ENCODE data around the gene AVEN. TPM values are rescaled to one million over a fixed set of nuclear protein-coding genes. Genes with fewer than 3 reads are reported as not detected.

Gene AVEN
- total RNA-seq, 1 experiment from 2014 or later = 62.7 TPM

- Histone ChIP-seq H3K4me1 (replicated peaks) (peaks cover 29% of the 10 kb centered on the region), H3K36me3 (no peaks in the 10 kb centered on the region), H3K4me3 (no peak overlapping the region), H3K27ac (no peak overlapping the region), H3K9me3 (replicated peaks) (no peaks in the 10 kb centered on the region), H3K27me3 (replicated peaks) (no peaks in the 10 kb centered on the region)
- DNase-seq (ENCODE audit: low read depth in 1 of 2, low spot score in 2 of 2) = peak in 1 of 2 experiments; percentile 14
Observed at GRCh38 chr15:33908406-33908805, 130.6 kb downstream of the AVEN start.

DNA sequence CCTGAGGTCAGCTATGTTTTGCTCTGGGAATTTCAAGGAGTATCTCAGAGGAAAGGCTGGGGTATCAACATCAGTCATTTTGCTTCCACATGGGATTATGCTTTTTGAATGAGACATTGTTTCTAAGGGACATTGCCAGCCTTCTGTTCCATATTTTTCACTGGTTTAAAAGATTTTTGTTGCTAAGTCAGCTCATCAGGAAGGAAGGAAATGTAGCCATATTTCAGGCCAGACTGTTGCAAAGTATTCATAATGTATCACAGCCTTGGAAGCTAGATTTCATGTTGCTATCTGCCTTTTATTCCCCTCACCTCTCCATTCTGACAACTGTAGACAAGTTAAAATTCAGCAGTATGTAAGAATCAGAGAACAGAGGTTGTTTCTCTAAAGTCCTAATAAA, 131.7 kb downstream of the AVEN start:
- Histone ChIP-seq H3K9me3 (replicated peaks) (no peaks in the 10 kb centered on the region), H3K4me1 (replicated peaks) (peaks cover 29% of the 10 kb centered on the region), H3K27ac (no peak overlapping the region), H3K4me3 (no peak overlapping the region), H3K36me3 (no peaks in the 10 kb centered on the region), H3K27me3 (replicated peaks) (no peaks in the 10 kb centered on the region)
- no peak for DNase-seq (ENCODE audit: low read depth in 1 of 2, low spot score in 2 of 2)

- H3K36me3 ChIP-seq = no peaks in the 10 kb centered on the region
- no peaks in the 10 kb centered on the region for H3K27me3 ChIP-seq (replicated peaks)
- no peak overlapping the region for H3K4me3 ChIP-seq
- H3K9me3 ChIP-seq (replicated peaks) = no peaks in the 10 kb centered on the region
- H3K27ac ChIP-seq = no peak overlapping the region
- peaks cover 10% of the 10 kb centered on the region for H3K4me1 ChIP-seq (replicated peaks)
- DNase-seq (ENCODE audit: low read depth in 1 of 2, low spot score in 2 of 2) = no peak
Observed at GRCh38 chr15:33903661-33904060, 135.3 kb downstream of the AVEN start.

DNA sequence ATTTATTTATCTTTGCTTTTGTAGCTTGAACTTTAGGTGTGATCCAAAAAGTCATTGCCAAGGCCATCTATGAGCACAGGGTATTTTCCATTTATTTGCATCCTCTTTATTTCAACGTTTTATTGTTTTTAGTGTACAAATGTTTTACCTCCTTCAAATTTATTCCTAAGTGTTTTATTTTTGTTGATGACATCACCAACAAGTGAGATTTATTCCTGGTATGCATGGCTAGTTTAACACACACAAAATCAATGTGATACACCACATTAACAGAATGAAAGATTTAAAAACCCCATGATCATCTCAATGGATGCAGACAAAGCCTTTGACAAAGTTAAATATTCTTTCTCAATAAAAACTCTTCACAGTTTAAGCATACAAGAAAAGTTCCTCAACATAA, 137.0 kb downstream of the AVEN start:
- Histone ChIP-seq H3K4me1 (replicated peaks) (peaks cover 14% of the 10 kb centered on the region), H3K36me3 (no peaks in the 10 kb centered on the region), H3K4me3 (no peak overlapping the region), H3K27me3 (replicated peaks) (no peaks in the 10 kb centered on the region), H3K27ac (no peak overlapping the region), H3K9me3 (replicated peaks) (no peaks in the 10 kb centered on the region)
- no peak for DNase-seq (ENCODE audit: low read depth in 1 of 2, low spot score in 2 of 2)

GRCh38 chr15:33894193-33894592, 144.8 kb downstream of the AVEN start:
- Histone ChIP-seq H3K36me3 (no peaks in the 10 kb centered on the region), H3K9me3 (replicated peaks) (no peaks in the 10 kb centered on the region), H3K27me3 (replicated peaks) (no peaks in the 10 kb centered on the region), H3K27ac (no peak overlapping the region), H3K4me3 (no peak overlapping the region), H3K4me1 (replicated peaks) (peaks cover 14% of the 10 kb centered on the region)
- no peak for DNase-seq (ENCODE audit: low read depth in 1 of 2, low spot score in 2 of 2)

- no peak overlapping the region for H3K4me3 ChIP-seq
- H3K36me3 ChIP-seq = no peaks in the 10 kb centered on the region
- no peak for DNase-seq (ENCODE audit: low read depth in 1 of 2, low spot score in 2 of 2)
- H3K4me1 ChIP-seq (replicated peaks) = no peaks in the 10 kb centered on the region
- no peaks in the 10 kb centered on the region for H3K9me3 ChIP-seq (replicated peaks)
- no peak overlapping the region for H3K27ac ChIP-seq
- no peaks in the 10 kb centered on the region for H3K27me3 ChIP-seq (replicated peaks)
Observed at GRCh38 chr15:33888176-33888575, 150.8 kb downstream of the AVEN start.

DNA sequence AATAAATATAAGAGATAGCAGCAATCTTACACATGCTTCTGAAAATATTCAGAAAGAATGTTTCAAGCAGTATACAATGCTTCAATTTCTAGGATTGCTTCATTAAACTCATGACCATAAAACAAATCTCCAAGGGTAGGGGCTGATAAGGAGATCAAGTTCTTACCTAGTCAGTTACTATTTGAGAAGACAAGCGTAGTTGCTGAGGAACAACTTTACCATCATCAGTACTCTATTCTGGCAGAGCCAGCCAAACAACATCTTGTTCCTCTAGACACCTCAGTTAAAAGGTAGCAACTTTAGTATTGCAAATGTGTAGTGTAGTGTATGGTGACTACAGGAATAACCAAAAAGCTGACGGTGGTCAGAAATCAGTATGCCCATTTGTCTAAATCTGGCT, 156.1 kb downstream of the AVEN start:
- no peak for DNase-seq (ENCODE audit: low read depth in 1 of 2, low spot score in 2 of 2)
- H3K27ac ChIP-seq = no peak overlapping the region
- H3K36me3 ChIP-seq = no peaks in the 10 kb centered on the region
- no peaks in the 10 kb centered on the region for H3K9me3 ChIP-seq (replicated peaks)
- H3K27me3 ChIP-seq (replicated peaks) = no peaks in the 10 kb centered on the region
- H3K4me1 ChIP-seq (replicated peaks) = no peaks in the 10 kb centered on the region
- no peak overlapping the region for H3K4me3 ChIP-seq

DNA sequence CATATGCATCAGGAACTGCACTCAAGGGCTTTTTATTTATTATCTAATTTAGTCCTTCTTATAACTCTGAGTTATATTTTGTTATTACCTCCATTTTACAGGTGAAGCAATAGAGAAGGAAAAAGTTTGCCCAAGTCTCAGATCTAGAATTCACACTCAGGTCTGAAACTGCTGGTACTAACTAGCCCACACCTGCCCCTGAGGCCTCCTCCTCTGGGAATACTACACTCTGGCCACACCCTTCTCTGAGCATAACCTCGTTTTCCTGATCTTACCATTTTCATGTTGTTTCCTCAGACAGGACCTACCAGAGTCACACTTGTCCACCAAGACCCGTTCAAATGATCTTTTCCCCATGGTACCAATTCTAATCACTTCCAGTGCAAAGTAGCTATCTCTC, 164.8 kb downstream of the AVEN start:
- no peak overlapping the region for H3K27ac ChIP-seq
- H3K27me3 ChIP-seq (replicated peaks) = no peaks in the 10 kb centered on the region
- no peak for DNase-seq (ENCODE audit: low read depth in 1 of 2, low spot score in 2 of 2)
- H3K4me1 ChIP-seq (replicated peaks) = peaks cover 10% of the 10 kb centered on the region
- no peak overlapping the region for H3K4me3 ChIP-seq
- H3K36me3 ChIP-seq = no peaks in the 10 kb centered on the region
- no peaks in the 10 kb centered on the region for H3K9me3 ChIP-seq (replicated peaks)

GRCh38 chr15:33872416-33873106, 166.4 kb downstream of the AVEN start:
- no peak overlapping the region for H3K27ac ChIP-seq
- H3K4me3 ChIP-seq = no peak overlapping the region
- DNase-seq (ENCODE audit: low read depth in 1 of 2, low spot score in 2 of 2) = no peak
- no peaks in the 10 kb centered on the region for H3K27me3 ChIP-seq (replicated peaks)
- H3K9me3 ChIP-seq (replicated peaks) = no peaks in the 10 kb centered on the region
- peaks cover 23% of the 10 kb centered on the region for H3K4me1 ChIP-seq (replicated peaks)
- no peaks in the 10 kb centered on the region for H3K36me3 ChIP-seq

DNA sequence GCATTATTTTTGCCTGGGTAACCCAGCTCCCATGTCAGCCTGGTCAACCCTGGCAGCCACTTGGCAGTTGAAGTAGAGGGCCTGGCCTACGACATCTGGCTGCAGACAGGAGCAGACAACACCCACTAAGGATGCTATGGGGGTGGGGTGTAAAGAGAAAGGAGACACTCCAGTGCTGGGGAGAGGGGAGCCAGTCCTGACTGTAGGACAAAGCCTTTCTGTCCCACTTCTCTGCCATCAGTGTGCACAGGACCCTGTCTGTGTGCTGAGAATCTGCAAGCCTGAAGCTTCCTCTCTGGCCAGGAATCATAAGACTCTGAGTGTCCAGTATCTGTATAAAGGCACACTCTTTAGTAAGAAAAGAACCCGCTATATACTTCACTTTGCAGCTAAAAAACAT, 167.0 kb downstream of the AVEN start:
- no peak overlapping the region for H3K27ac ChIP-seq
- no peak overlapping the region for H3K4me3 ChIP-seq
- H3K4me1 ChIP-seq (replicated peaks) = peaks cover 26% of the 10 kb centered on the region
- DNase-seq (ENCODE audit: low read depth in 1 of 2, low spot score in 2 of 2) = no peak
- no peaks in the 10 kb centered on the region for H3K27me3 ChIP-seq (replicated peaks)
- no peaks in the 10 kb centered on the region for H3K9me3 ChIP-seq (replicated peaks)
- no peaks in the 10 kb centered on the region for H3K36me3 ChIP-seq

GRCh38 chr15:33866101-33866737, 172.8 kb downstream of the AVEN start:
- Histone ChIP-seq H3K36me3 (peaks cover 5% of the 10 kb centered on the region; the same call in 1 of the 2 replicates), H3K4me1 (replicated peaks) (peaks cover 60% of the 10 kb centered on the region), H3K27ac (peak overlapping the region; percentile 56), H3K4me3 (no peak overlapping the region), H3K9me3 (replicated peaks) (no peaks in the 10 kb centered on the region), H3K27me3 (replicated peaks) (no peaks in the 10 kb centered on the region)
- DNase-seq (ENCODE audit: low read depth in 1 of 2, low spot score in 2 of 2) = peak in 1 of 2 experiments; percentile 78

- DNase-seq (ENCODE audit: low read depth in 1 of 2, low spot score in 2 of 2) = peak in 1 of 2 experiments; percentile 56
- no peak overlapping the region for H3K4me3 ChIP-seq
- no peaks in the 10 kb centered on the region for H3K9me3 ChIP-seq (replicated peaks)
- peaks cover 68% of the 10 kb centered on the region for H3K4me1 ChIP-seq (replicated peaks)
- H3K27me3 ChIP-seq (replicated peaks) = no peaks in the 10 kb centered on the region
- H3K27ac ChIP-seq = peak overlapping the region; percentile 56
- peaks cover 5% of the 10 kb centered on the region; the same call in 1 of the 2 replicates for H3K36me3 ChIP-seq
Observed at GRCh38 chr15:33865416-33865815, 173.6 kb downstream of the AVEN start.

DNA sequence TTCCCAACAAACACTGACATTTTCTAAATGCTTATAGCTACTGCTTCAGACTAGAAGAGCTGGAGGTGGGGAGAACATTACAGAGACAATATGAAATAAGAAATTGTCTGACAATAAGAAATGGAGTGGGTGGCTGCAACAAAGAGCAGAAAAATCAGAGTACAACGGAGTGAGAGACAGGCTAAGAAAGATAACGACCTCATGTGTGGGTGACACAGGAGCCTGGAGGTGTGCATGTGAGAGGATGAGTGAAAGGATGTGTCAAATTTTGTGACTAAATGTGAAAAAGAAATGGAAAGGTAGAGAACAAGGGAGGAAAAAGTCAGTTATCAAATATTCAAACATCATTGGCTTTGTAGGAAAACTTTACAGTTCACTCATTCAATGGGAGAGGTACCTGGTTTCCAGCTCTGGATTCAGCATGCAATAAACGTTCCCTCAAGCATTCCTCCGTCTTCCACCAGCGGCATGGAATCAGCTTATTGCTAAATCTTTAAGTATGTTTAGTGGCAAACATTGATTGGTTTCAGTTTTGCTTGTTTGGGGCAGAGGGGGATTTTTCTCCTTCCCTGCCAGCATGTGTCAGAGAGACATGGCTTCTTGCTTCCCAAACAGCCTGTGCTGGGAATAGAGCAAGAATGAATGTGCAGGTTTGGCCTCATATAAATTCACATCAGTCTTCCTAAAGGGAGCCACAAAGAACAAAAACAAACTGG, 174.5 kb downstream of the AVEN start:
- Histone ChIP-seq H3K27ac (0 out of 2 replicates have a peak overlapping the region, but pooled peaks have one; percentile 56), H3K36me3 (peaks cover 6% of the 10 kb centered on the region), H3K9me3 (replicated peaks) (no peaks in the 10 kb centered on the region), H3K27me3 (replicated peaks) (no peaks in the 10 kb centered on the region), H3K4me3 (no peak overlapping the region), H3K4me1 (replicated peaks) (peaks cover 68% of the 10 kb centered on the region)
- DNase-seq (ENCODE audit: low read depth in 1 of 2, low spot score in 2 of 2) = no peak

GRCh38 chr15:33860754-33861153, 178.2 kb downstream of the AVEN start:
- peaks cover 8% of the 10 kb centered on the region for H3K36me3 ChIP-seq
- peak in 1 of 2 experiments; percentile 70 for DNase-seq (ENCODE audit: low read depth in 1 of 2, low spot score in 2 of 2)
- no peak overlapping the region for H3K4me3 ChIP-seq
- no peaks in the 10 kb centered on the region for H3K27me3 ChIP-seq (replicated peaks)
- peaks cover 48% of the 10 kb centered on the region for H3K4me1 ChIP-seq (replicated peaks)
- H3K27ac ChIP-seq = peak overlapping the region; percentile 67
- no peaks in the 10 kb centered on the region for H3K9me3 ChIP-seq (replicated peaks)

All from SJSA1 (cell line).